SJCRH30 (cell line): ENCODE measurements around the gene SYNDIG1. TPM values are rescaled to one million over a fixed set of nuclear protein-coding genes. Genes with fewer than 3 reads are reported as not detected.
A peak's percentile ranks its signal among the peaks of the same experiment; 100 is the strongest.
"Not testable (repeated sequence)": the region's sequence is repeated elsewhere in the genome, so short reads cannot be mapped to it uniquely, and the experiment has no call there.

Experiments
- DNase-seq, 2 experiments: peaks; one replicate each; pipeline ENCODE4 v3.0.0-alpha.2; 2015 to 2020
- H3K27ac ChIP-seq: fragments of 250-450 bp; sonication (Bioruptor Pico); 2 replicates; pipeline ENCODE4 v1.5.1; 2020; ENCODE audit warnings: mild to moderate bottlenecking, moderate library complexity
- H3K27me3 ChIP-seq: fragments of 250-450 bp; sonication (Bioruptor Pico); 2 replicates; pipeline ENCODE4 v1.5.1; 2020; ENCODE audit warnings: mild to moderate bottlenecking, moderate library complexity
- H3K36me3 ChIP-seq: fragments of 250-450 bp; sonication (Bioruptor Pico); 2 replicates; pipeline ENCODE4 v1.5.1; 2020; ENCODE audit warnings: mild to moderate bottlenecking, moderate library complexity
- H3K4me1 ChIP-seq: fragments of 250-450 bp; sonication (Bioruptor Pico); 2 replicates; pipeline ENCODE4 v1.5.1; 2020; ENCODE audit warnings: mild to moderate bottlenecking, moderate library complexity
- H3K4me3 ChIP-seq: fragments of 250-450 bp; sonication (Bioruptor Pico); 2 replicates; pipeline ENCODE4 v1.5.1; 2020; ENCODE audit warnings: mild to moderate bottlenecking, moderate library complexity
- H3K9me3 ChIP-seq: fragments of 250-450 bp; sonication (Bioruptor Pico); replicated peaks from 2 replicates; pipeline ENCODE4 v1.5.1; 2020; ENCODE audit warnings: mild to moderate bottlenecking, moderate library complexity
- total RNA-seq: library from RNA; depleted of rRNA; stranded (reverse); fragments of >200 nt; shearing (Covaris generic); gene quantifications from 2 replicates; pipeline ENCODE4 v1.2.3, GENCODE V29; 2014

SYNDIG1 gene
- total RNA-seq, 1 experiment from 2014 or later = not detected

DNA sequence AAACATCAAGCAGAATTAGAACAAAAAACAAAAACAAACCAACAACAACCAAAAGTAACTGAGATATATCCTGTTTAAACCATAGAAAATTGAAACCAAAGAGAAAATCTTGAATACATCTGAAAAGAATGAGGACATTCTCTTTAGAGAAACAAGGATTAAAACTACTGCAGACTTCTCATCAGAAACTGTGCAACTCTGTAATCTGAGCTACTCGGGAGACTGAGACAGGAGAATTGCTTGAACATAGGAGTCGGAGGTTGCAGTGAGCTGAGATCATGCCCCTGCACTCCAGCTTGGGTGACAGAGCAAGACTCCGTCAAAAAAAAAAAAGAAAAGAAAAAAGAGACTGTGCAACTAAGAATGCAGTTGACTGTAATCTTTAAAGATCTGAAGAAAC lies 153.4 kb downstream of the SYNDIG1 start:
- Histone ChIP-seq H3K4me3 (no peak overlapping the region), H3K27me3 (no peaks in the 10 kb centered on the region), H3K4me1 (peaks cover 13% of the 10 kb centered on the region), H3K9me3 (no peaks in the 10 kb centered on the region), H3K36me3 (no peaks in the 10 kb centered on the region), H3K27ac (no peak overlapping the region)
- peak in 1 of 2 experiments; percentile 65 for DNase-seq

DNA sequence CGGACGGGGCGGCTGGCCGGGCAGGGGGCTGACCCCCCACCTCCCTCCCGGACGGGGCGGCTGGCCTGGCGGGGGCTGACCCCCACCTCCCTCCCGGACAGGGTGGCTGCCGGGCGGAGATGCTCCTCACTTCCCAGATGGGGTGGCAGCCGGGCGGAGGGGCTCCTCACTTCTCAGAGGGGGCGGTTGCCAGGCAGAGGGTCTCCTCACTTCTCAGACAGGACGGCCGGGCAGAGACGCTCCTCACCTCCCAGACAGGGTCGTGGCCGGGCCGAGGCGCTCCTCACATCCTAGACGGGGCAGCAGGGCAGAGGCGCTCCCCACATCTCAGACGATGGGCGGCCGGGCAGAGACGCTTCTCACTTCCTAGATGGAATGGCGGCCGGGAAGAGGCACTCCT lies 156.7 kb downstream of the SYNDIG1 start:
- H3K27me3 ChIP-seq, DNase-seq: not testable (repeated sequence)
- peaks cover 22% of the 10 kb centered on the region for H3K4me1 ChIP-seq

DNA sequence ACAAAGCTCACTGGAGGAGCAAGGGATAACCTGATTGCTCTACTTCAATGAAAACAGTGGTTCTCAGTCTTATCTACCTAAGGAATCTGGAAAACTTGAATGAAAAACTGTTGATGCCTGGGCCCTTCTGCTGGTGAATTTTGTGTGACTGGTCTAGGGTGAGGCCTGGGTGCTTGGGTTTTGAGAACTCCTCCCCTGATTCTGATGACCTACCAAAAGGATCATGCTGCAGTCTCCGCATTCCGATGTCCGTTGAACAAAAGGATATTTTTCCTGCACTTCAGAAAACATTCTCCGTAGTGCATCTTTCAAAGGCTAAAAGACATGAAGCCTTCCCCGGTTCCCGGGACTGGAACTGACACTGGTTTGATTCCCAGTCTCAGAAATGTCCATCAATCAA lies 157.9 kb downstream of the SYNDIG1 start:
- no peak overlapping the region for H3K4me3 ChIP-seq
- no peaks in the 10 kb centered on the region for H3K9me3 ChIP-seq
- H3K27me3 ChIP-seq = no peaks in the 10 kb centered on the region
- H3K36me3 ChIP-seq = no peaks in the 10 kb centered on the region
- no peak overlapping the region for H3K27ac ChIP-seq
- no peak for DNase-seq
- peaks cover 26% of the 10 kb centered on the region for H3K4me1 ChIP-seq

More for the DNA sequence above, 156.7 kb downstream of the SYNDIG1 start:
- not testable (repeated sequence) for H3K27ac ChIP-seq, H3K36me3 ChIP-seq, H3K4me3 ChIP-seq, H3K9me3 ChIP-seq

DNA sequence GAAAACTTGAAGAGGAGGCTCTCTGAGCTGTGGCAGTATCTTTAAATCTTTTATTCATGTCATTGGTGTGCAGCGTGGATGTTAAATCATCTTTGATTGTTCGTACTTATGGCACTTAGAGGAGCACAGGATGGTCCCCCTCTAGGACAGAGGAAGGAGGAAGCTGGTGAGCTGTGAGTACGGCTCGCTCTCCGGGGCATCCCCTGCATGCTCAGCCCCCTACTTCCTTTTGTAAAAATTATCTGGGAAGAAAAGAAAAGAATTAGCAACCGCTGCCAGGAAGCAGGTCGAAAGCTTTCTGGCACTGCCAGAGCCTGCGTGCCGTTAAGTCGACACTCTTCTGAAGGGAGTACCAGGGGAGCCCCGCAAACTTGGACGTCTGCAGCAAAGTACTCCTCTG lies 158.5 kb downstream of the SYNDIG1 start:
- no peak overlapping the region for H3K27ac ChIP-seq
- no peaks in the 10 kb centered on the region for H3K27me3 ChIP-seq
- H3K4me1 ChIP-seq = peaks cover 27% of the 10 kb centered on the region
- H3K4me3 ChIP-seq = no peak overlapping the region
- no peaks in the 10 kb centered on the region for H3K36me3 ChIP-seq
- no peaks in the 10 kb centered on the region for H3K9me3 ChIP-seq
- DNase-seq = no peak

DNA sequence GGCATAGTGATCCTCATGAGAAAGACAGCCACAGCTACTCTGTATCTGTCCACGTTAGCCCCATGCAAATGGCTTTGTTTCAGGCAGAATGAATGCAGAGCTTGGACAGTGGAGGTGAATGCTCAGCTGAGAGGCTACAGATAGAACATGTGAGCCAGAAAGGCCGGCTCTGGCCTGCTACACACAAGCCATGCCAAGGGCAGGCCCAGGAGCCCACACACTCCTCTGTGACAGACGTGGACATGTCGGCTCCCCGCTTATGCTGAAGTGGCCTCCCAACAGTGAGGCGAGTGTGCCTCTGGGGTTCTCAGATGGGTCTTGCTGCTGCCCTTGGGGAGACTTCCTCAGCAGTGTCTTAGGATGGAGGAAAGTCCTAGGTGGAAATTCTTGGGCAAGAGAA lies 159.6 kb downstream of the SYNDIG1 start:
- Histone ChIP-seq H3K27me3 (no peaks in the 10 kb centered on the region), H3K9me3 (no peaks in the 10 kb centered on the region), H3K4me3 (no peak overlapping the region), H3K4me1 (peaks cover 34% of the 10 kb centered on the region), H3K27ac (no peak overlapping the region), H3K36me3 (no peaks in the 10 kb centered on the region)
- DNase-seq = no peak

DNA sequence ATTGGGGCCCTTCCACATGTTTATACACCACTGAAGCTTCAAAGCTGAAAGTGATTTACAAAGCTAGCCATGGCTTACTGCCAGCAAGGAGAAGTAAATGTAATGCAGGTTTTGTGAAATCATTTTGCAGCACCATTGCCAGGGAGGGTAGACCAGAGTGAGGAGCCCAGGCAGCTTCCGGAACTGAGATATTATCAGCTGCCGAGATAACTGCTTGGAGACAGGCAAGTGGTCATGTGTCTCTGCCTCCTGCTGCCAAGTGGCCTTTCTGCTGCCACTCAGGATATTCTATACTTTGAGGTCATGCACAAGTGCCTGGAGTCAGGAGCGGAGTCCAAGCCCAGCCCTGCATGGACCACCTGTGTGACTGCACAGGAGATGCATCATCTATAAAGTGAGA lies 160.2 kb downstream of the SYNDIG1 start:
- H3K4me1 ChIP-seq = peaks cover 41% of the 10 kb centered on the region
- H3K9me3 ChIP-seq = no peaks in the 10 kb centered on the region
- H3K36me3 ChIP-seq = no peaks in the 10 kb centered on the region
- H3K27me3 ChIP-seq = no peaks in the 10 kb centered on the region
- peak in 1 of 2 experiments; percentile 36 for DNase-seq
- no peak overlapping the region for H3K27ac ChIP-seq
- no peak overlapping the region for H3K4me3 ChIP-seq

DNA sequence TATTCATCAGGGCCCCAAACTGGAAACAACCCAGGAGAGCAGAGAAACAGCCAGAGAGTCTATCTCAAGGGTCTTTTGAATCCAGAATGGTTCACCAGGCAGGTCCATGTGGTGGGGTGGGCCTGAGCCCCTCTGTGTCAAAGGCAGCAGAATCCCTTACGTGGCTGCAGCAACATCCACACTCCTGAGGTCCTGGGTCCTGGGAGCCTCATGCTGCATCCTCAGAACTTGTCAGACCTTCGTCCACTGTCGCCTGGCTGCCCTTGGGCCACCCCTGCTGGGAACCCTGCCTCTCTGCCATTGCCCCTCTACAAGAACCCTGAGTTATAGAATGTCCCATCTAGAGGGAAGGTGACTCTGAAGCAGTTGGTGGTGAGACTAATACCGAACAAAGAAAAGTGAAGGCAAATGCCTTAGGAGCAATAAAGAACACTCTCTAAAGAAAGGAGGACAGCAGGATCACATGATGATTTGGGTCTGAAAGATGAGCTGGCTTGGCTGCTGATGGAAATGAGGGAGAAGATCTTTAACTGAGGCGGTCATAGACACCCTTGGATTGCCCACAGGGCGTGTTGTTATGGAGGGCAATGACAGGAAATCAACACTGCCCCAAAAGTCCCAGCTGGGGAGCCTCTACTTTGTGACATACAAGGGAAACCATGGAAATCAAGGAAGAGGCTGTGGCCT lies 161.2 kb downstream of the SYNDIG1 start:
- Histone ChIP-seq H3K4me1 (peaks cover 51% of the 10 kb centered on the region), H3K27ac (no peak overlapping the region), H3K36me3 (no peaks in the 10 kb centered on the region), H3K9me3 (no peaks in the 10 kb centered on the region), H3K4me3 (no peak overlapping the region), H3K27me3 (no peaks in the 10 kb centered on the region)
- no peak for DNase-seq

DNA sequence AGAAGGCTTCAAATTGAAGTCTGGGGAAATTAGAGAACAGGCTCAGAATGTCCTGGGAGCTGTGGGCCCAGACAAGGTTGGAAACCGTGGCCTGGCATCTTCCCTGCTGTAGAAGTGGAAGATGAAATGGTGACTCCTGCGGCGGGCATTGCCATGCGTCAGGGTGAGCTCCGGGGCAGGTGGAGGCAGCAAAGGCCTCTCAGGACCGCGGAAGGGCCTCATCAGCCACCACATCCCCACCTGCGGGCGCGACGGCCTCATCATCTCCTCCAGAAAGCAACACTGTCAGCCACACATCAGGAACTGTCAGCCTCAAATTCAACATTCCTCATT lies 161.7 kb downstream of the SYNDIG1 start:
- Histone ChIP-seq H3K27me3 (no peaks in the 10 kb centered on the region), H3K36me3 (no peaks in the 10 kb centered on the region)
- DNase-seq = no peak

DNA sequence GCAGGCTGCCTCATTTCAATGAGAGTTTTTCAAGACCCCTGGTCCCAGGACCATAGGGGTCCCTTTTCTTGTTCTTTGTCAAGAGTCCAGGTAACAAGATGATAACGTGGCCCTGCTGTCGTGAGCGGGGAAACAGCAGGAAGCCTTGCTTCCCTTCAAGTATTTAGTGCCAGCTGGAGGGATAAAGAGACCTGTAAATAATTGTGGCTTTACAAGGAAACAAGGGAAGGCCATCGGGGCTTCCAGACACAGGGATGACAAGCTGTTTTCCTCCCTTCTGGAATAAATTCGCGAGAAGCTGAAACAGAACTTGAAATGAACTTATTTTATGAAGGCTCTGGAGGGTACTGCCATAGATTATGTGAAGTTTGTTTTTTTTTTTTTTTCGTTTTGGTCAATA lies 163.2 kb downstream of the SYNDIG1 start:
- peak; percentile 66 to 91 for DNase-seq
- Histone ChIP-seq H3K27me3 (no peaks in the 10 kb centered on the region), H3K4me3 (0 out of 2 replicates have a peak overlapping the region, but pooled peaks have one; percentile 15), H3K27ac (peak overlapping the region; percentile 99), H3K36me3 (no peaks in the 10 kb centered on the region), H3K9me3 (no peaks in the 10 kb centered on the region), H3K4me1 (peaks cover 52% of the 10 kb centered on the region)

More for the DNA sequence above, 161.7 kb downstream of the SYNDIG1 start:
- Histone ChIP-seq H3K9me3 (no peaks in the 10 kb centered on the region), H3K4me3 (no peak overlapping the region), H3K27ac (no peak overlapping the region), H3K4me1 (peaks cover 52% of the 10 kb centered on the region)

DNA sequence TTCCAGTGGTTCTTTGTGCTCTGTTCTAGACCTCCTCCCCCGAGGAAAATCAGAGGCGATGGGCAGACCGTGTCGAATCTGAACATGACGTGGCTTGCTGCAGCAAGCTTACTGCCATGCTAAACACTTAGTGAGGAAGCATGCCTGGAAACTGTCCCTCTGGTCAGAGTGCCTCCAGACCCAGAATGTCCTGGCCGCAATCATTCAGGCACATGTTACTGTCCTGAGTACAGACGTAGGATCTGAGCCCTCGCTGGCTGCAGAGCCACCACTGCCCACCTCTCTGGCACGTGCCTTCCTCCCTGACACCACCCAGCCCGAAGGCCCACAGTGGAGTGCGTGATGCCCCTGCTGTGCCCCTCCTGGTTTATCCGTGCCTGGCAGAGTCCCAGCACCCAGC lies 163.6 kb downstream of the SYNDIG1 start:
- Histone ChIP-seq H3K27ac (peak overlapping the region; percentile 99), H3K27me3 (no peaks in the 10 kb centered on the region), H3K4me3 (0 out of 2 replicates have a peak overlapping the region, but pooled peaks have one; percentile 15), H3K36me3 (no peaks in the 10 kb centered on the region), H3K4me1 (peaks cover 52% of the 10 kb centered on the region), H3K9me3 (no peaks in the 10 kb centered on the region)
- peak; percentile 95 to 98 for DNase-seq

DNA sequence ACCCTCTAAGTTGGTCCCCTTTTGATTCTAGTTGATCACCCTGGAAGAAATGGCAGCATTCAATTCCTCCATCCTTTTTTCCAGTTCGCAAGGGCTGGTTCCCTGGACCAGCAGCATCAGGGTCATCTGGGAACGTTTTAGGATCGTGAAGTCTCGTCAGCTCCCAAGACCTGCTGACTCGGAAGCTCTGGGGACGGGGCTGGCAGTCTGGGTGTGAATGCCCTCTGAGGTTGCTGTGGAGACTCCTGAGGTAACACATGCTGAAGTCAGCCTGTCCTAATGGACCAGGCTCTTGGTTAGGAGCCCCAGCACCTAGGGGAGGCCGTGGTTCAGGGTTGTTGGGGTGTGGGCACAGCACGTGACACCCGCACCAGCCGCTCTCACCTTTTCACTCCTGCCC lies 164.1 kb downstream of the SYNDIG1 start:
- Histone ChIP-seq H3K9me3 (no peaks in the 10 kb centered on the region), H3K4me3 (no peak overlapping the region), H3K36me3 (no peaks in the 10 kb centered on the region), H3K4me1 (peaks cover 52% of the 10 kb centered on the region), H3K27ac (peak overlapping the region; percentile 99), H3K27me3 (no peaks in the 10 kb centered on the region)
- no peak for DNase-seq

DNA sequence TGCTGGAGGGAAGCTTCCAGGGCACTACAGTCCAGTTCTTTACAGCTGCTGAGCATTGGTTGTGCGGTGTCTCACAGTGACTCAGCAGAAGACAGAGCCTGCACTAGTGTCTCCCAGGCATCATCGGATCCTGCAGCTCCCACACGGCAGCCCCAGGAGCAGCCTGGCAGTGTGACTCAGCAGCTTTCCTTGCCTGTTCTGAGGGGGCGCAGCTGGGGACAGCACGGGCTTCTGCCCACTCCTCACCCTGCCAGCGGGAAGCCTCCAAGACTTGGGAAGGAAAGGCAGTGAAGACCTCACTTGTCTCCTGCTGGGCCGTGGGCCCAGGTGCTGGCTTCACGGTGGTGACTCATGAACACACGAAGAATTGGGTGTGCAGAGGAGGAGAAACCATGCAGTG lies 165.4 kb downstream of the SYNDIG1 start:
- Histone ChIP-seq H3K9me3 (no peaks in the 10 kb centered on the region), H3K36me3 (no peaks in the 10 kb centered on the region), H3K27me3 (no peaks in the 10 kb centered on the region), H3K27ac (peak overlapping the region; percentile 99), H3K4me1 (peaks cover 46% of the 10 kb centered on the region), H3K4me3 (no peak overlapping the region)
- peak; percentile 65 to 69 for DNase-seq

DNA sequence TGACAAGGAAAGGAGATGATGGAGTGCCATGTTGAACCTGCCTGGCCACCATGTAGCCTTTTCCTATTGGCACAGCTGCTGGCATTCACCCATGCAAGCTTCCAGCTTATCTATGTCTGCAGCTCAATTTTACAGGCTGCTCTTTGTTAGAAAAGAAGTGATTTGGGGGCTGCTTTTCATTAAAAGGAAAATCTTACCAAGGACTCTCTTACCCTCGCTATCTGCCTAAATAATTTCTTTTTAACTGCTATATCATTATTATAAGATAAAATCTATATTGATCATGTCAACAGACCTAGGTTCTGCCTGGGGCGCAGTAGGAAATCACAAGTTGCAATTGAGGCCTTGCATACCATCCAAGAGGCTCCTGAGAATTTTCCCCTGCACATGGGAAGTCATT lies 167.2 kb downstream of the SYNDIG1 start:
- DNase-seq = no peak
- peaks cover 39% of the 10 kb centered on the region for H3K4me1 ChIP-seq
- no peaks in the 10 kb centered on the region for H3K36me3 ChIP-seq
- no peaks in the 10 kb centered on the region for H3K27me3 ChIP-seq
- no peak overlapping the region for H3K27ac ChIP-seq
- H3K4me3 ChIP-seq = no peak overlapping the region
- H3K9me3 ChIP-seq = no peaks in the 10 kb centered on the region

DNA sequence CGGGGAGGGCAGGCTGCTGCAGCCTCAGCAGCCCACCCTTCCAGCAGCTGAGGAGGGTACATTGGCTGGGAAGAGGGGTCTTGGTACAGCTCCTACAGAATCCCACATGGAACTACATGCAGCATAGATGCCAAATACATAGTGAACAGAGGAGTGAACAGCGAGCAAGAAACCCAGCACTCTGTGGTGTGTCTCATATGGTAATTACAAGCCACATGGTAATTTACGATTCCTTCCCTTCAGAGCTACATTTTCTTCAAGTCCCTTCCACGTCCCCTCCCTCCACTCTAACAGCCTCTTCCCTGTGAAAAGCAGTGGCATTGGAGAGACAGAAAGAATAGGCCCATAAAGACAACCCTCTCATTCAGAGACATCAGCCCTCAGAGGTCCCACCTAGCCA lies 167.7 kb downstream of the SYNDIG1 start:
- H3K4me1 ChIP-seq = peaks cover 35% of the 10 kb centered on the region
- H3K9me3 ChIP-seq = no peaks in the 10 kb centered on the region
- no peak for DNase-seq
- H3K36me3 ChIP-seq = no peaks in the 10 kb centered on the region
- H3K4me3 ChIP-seq = no peak overlapping the region
- H3K27ac ChIP-seq = no peak overlapping the region
- H3K27me3 ChIP-seq = no peaks in the 10 kb centered on the region

DNA sequence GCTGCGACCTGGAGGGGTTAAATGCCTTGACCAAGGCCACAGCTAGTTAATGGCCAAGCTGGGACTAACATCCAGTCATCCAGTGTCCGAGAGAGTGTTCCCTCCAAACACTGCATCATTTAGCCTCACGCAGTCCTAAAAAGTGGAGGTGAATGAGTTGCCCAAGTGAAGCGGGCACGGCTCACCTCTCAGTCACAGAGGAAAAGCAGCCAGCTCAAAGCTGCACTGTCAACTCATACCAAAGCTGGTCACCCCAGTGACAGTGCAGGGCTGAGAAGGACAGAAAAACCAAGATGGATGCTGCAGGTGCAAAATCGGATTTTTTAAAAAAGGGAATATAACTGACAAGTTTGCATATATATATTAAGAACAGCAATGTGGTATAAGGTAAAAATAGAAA lies 168.5 kb downstream of the SYNDIG1 start:
- H3K4me1 ChIP-seq = peaks cover 28% of the 10 kb centered on the region
- no peaks in the 10 kb centered on the region for H3K27me3 ChIP-seq
- no peak overlapping the region for H3K4me3 ChIP-seq
- no peak overlapping the region for H3K27ac ChIP-seq
- H3K36me3 ChIP-seq = no peaks in the 10 kb centered on the region
- DNase-seq = no peak
- no peaks in the 10 kb centered on the region for H3K9me3 ChIP-seq
